K562 (cell line): ENCODE data around the gene TAF12.

Experiments used
- EP300 ChIP-seq: IDR thresholded peaks from 2 replicates; pipeline ENCODE4 v1.6.1; 2012; ENCODE audit warnings: low read length, improper control_type of control experiment
- FIP1L1 ChIP-seq: fragments of 200-400 bp; formaldehyde crosslinking; IDR thresholded peaks from 2 replicates; pipeline ENCODE4 v1.6.1; 2018; ENCODE audit warnings: mild to moderate bottlenecking, low read depth, low read length; ENCODE audit not compliant: poor library complexity, severe bottlenecking
- FOXM1 ChIP-seq, 2 experiments: fragments of 450-650 bp in 1 of 2; sonication (generic) in 1 of 2; formaldehyde crosslinking in 1 of 2; IDR thresholded peaks; 2 replicates each; pipeline versions ENCODE4 v1.6.1 to v1.9.0; 2017 to 2022; ENCODE audit warnings: low read depth in 2 of 2, mild to moderate bottlenecking in 2 of 2, missing genetic modification reagents in 1 of 2, moderate library complexity in 1 of 2
- GABPA ChIP-seq: fragments of 200-800 bp; sonication (Bioruptor generic); conservative IDR thresholded peaks from 2 replicates; pipeline ENCODE4 v1.6.1; 2016; ENCODE audit warnings: low read depth, missing genetic modification characterization, missing compliant biosample characterization
- HSF4 ChIP-seq: fragments of 250-450 bp; sonication (Bioruptor Pico); IDR thresholded peaks from 2 replicates; pipeline ENCODE4 v2.1.2; 2022; ENCODE audit warnings: mild to moderate bottlenecking, moderate library complexity, borderline replicate concordance
- KDM1A ChIP-seq, 2 experiments: fragments of 450-650 bp; IDR thresholded peaks; 2 replicates each; pipeline ENCODE4 v1.6.1; 2016; ENCODE audit warnings: mild to moderate bottlenecking in 2 of 2
- MAZ ChIP-seq, 2 experiments: fragments of 450-650 bp in 1 of 2; sonication (generic) in 1 of 2; formaldehyde crosslinking; IDR thresholded peaks in 1 of 2; conservative IDR thresholded peaks in 1 of 2; 2 replicates each; pipeline versions ENCODE4 v1.4.0 to v1.5.0; 2020; ENCODE audit warnings: mild to moderate bottlenecking in 1 of 2, missing genetic modification reagents in 1 of 2
- SRSF1 ChIP-seq: fragments of 200-400 bp; formaldehyde crosslinking; IDR thresholded peaks from 2 replicates; pipeline ENCODE4 v1.6.1; 2017; ENCODE audit warnings: mild to moderate bottlenecking, low read depth, low read length, moderate library complexity
- TF ChIP-seq, protein P1 (sequence below), 3 experiments: IDR thresholded peaks in 2 of 3; conservative IDR thresholded peaks in 1 of 3; 2 replicates each; pipeline ENCODE4 v1.5.1; 2011 to 2012; ENCODE audit warnings: low read length in 3 of 3, mild to moderate bottlenecking in 3 of 3, control low read depth in 2 of 3, improper control_type of control experiment in 1 of 3, inconsistent platforms in 1 of 3, low read depth in 1 of 3, mixed read lengths in 1 of 3, moderate library complexity in 1 of 3; ENCODE audit not compliant: insufficient read depth in 2 of 3
- TF ChIP-seq, protein P2 (sequence below), 2 experiments: fragments of 150-350 bp in 1 of 2; IDR thresholded peaks; 2 replicates each; pipeline ENCODE4 v1.6.1; 2012 to 2016; ENCODE audit warnings: low read depth in 2 of 2, low read length in 2 of 2, mild to moderate bottlenecking in 1 of 2, moderate library complexity in 1 of 2
- TF ChIP-seq, protein P3 (sequence below): sonication (generic); formaldehyde crosslinking; IDR thresholded peaks from 2 replicates; pipeline ENCODE4 v1.4.0; 2020; ENCODE audit warnings: mild to moderate bottlenecking, missing genetic modification reagents
- TF ChIP-seq, protein P4 (sequence below), 2 experiments: fragments of 450-650 bp; IDR thresholded peaks; 2 replicates each; pipeline ENCODE4 v1.6.1; 2016; ENCODE audit warnings: mild to moderate bottlenecking in 2 of 2, borderline replicate concordance in 1 of 2, low read depth in 1 of 2, moderate library complexity in 1 of 2

DNA sequence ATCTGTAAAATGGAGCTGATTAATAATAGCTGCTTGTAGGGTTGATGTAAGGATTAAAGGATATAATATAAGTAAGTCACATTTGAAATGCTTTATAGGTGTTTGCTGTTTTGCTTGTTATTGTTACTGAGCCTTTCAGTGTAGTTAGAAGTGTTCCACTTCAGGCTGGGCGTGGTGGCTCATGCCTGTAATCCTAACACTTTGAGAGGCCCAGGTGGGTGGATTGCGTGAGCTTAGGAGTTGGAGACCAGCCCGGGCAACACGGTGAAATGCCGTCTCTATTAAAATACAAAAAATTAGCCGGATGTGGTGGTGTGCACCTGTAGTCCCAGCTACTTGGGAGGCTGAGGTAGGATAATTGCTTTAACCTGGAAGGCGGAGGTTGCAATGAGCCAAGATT lies 77.8 kb downstream of the TAF12 start:
- TF ChIP-seq MAZ (CRISPR knock-in tag; conservative IDR thresholded peaks at IDR 0.05 in 1 of 2, IDR thresholded peaks at IDR 0.05 in 1 of 2) (no peak), EP300 (no peak), FOXM1 (IDR thresholded peaks at IDR 0.05; ENCODE audit: low read depth) (no peak), FOXM1 (CRISPR knock-in tag; IDR thresholded peaks at IDR 0.05; ENCODE audit: low read depth) (no peak), SRSF1 (no peak), GABPA (tag) (no peak), KDM1A (IDR thresholded peaks at IDR 0.05) (no peak), FIP1L1 (no peak), HSF4 (no peak)
- TF ChIP-seq, protein P1, sequence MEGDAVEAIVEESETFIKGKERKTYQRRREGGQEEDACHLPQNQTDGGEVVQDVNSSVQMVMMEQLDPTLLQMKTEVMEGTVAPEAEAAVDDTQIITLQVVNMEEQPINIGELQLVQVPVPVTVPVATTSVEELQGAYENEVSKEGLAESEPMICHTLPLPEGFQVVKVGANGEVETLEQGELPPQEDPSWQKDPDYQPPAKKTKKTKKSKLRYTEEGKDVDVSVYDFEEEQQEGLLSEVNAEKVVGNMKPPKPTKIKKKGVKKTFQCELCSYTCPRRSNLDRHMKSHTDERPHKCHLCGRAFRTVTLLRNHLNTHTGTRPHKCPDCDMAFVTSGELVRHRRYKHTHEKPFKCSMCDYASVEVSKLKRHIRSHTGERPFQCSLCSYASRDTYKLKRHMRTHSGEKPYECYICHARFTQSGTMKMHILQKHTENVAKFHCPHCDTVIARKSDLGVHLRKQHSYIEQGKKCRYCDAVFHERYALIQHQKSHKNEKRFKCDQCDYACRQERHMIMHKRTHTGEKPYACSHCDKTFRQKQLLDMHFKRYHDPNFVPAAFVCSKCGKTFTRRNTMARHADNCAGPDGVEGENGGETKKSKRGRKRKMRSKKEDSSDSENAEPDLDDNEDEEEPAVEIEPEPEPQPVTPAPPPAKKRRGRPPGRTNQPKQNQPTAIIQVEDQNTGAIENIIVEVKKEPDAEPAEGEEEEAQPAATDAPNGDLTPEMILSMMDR (IDR thresholded peaks at IDR 0.05 in 2 of 3, conservative IDR thresholded peaks at IDR 0.05 in 1 of 3; ENCODE audit: insufficient read depth in 2 of 3, low read depth in 1 of 3, low read length in 3 of 3) = no peak
- TF ChIP-seq, protein P2, sequence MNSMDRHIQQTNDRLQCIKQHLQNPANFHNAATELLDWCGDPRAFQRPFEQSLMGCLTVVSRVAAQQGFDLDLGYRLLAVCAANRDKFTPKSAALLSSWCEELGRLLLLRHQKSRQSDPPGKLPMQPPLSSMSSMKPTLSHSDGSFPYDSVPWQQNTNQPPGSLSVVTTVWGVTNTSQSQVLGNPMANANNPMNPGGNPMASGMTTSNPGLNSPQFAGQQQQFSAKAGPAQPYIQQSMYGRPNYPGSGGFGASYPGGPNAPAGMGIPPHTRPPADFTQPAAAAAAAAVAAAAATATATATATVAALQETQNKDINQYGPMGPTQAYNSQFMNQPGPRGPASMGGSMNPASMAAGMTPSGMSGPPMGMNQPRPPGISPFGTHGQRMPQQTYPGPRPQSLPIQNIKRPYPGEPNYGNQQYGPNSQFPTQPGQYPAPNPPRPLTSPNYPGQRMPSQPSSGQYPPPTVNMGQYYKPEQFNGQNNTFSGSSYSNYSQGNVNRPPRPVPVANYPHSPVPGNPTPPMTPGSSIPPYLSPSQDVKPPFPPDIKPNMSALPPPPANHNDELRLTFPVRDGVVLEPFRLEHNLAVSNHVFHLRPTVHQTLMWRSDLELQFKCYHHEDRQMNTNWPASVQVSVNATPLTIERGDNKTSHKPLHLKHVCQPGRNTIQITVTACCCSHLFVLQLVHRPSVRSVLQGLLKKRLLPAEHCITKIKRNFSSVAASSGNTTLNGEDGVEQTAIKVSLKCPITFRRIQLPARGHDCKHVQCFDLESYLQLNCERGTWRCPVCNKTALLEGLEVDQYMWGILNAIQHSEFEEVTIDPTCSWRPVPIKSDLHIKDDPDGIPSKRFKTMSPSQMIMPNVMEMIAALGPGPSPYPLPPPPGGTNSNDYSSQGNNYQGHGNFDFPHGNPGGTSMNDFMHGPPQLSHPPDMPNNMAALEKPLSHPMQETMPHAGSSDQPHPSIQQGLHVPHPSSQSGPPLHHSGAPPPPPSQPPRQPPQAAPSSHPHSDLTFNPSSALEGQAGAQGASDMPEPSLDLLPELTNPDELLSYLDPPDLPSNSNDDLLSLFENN (IDR thresholded peaks at IDR 0.05; ENCODE audit: low read depth in 2 of 2, low read length in 2 of 2) = no peak
- TF ChIP-seq, protein P3, sequence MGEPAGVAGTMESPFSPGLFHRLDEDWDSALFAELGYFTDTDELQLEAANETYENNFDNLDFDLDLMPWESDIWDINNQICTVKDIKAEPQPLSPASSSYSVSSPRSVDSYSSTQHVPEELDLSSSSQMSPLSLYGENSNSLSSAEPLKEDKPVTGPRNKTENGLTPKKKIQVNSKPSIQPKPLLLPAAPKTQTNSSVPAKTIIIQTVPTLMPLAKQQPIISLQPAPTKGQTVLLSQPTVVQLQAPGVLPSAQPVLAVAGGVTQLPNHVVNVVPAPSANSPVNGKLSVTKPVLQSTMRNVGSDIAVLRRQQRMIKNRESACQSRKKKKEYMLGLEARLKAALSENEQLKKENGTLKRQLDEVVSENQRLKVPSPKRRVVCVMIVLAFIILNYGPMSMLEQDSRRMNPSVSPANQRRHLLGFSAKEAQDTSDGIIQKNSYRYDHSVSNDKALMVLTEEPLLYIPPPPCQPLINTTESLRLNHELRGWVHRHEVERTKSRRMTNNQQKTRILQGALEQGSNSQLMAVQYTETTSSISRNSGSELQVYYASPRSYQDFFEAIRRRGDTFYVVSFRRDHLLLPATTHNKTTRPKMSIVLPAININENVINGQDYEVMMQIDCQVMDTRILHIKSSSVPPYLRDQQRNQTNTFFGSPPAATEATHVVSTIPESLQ (CRISPR knock-in tag) = no peak
- TF ChIP-seq, protein P4, sequence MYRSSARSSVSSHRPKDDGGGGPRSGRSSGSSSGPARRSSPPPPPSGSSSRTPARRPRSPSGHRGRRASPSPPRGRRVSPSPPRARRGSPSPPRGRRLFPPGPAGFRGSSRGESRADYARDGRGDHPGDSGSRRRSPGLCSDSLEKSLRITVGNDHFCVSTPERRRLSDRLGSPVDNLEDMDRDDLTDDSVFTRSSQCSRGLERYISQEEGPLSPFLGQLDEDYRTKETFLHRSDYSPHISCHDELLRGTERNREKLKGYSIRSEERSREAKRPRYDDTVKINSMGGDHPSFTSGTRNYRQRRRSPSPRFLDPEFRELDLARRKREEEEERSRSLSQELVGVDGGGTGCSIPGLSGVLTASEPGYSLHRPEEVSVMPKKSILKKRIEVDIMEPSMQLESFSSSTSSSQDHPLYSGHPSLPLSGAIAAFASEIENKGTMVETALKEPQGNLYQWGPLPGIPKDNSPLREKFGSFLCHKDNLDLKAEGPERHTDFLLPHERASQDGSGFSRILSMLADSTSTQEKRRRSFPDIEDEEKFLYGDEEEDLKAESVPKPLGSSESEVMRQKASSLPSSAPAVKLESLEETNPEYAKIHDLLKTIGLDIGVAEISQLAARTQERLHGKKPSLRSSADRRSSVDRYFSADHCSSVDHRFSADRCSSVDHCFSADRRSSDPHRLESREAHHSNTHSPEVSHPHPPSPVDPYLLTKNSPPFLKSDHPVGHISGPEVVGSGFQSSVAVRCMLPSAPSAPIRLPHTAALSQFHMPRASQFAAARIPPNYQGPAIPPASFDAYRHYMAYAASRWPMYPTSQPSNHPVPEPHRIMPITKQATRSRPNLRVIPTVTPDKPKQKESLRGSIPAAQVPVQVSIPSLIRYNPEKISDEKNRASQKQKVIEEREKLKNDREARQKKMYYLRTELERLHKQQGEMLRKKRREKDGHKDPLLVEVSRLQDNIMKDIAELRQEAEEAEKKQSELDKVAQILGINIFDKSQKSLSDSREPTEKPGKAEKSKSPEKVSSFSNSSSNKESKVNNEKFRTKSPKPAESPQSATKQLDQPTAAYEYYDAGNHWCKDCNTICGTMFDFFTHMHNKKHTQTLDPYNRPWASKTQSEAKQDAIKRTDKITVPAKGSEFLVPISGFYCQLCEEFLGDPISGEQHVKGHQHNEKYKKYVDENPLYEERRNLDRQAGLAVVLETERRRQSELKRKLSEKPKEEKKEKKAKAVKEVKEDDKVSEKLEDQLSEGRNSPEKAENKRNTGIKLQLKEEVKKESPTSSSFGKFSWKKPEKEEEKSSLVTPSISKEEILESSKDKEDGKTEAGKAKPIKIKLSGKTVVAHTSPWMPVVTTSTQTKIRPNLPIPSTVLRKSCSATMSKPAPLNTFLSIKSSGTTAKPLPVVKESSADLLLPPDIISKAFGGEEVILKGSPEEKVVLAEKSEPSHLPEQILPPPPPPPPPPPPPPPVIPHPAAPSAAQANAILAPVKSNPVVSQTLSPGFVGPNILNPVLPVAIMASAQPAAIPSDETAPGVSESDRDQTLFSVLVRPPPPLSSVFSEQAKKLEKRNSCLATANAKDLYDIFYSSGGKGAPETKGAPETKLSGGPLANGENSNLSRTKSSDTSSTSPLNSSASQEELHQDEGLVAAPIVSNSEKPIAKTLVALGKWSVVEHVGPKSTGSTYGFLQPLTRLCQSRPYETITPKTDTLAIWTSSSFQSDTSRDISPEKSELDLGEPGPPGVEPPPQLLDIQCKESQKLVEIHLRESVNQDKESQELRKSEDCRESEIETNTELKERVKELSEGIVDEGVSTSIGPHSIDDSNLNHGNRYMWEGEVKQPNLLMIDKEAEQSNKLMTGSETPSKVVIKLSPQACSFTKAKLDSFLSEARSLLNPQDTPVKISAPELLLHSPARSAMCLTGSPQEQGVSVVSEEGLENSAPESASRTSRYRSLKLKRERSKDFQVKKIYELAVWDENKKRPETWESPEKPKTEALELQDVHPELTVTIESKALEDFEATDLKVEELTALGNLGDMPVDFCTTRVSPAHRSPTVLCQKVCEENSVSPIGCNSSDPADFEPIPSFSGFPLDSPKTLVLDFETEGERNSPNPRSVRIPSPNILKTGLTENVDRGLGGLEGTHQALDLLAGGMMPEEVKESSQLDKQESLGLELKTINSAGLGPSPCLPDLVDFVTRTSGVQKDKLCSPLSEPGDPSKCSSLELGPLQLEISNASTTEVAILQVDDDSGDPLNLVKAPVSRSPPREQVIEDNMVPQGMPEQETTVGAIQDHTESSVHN (IDR thresholded peaks at IDR 0.05; ENCODE audit: borderline replicate concordance in 1 of 2, low read depth in 1 of 2) = no peak
